WERI-Rb-1 (cell line): ENCODE measurements around the gene OR6N1.

ENCODE experiments used
- DNase-seq: peaks from one replicate; pipeline ENCODE4 v3.0.0-alpha.2; 2020
- H3K27ac ChIP-seq: fragments of 250-450 bp; sonication (Bioruptor Pico); 2 replicates; pipeline ENCODE4 v1.5.1; 2020; ENCODE audit warnings: mild to moderate bottlenecking, moderate library complexity
- H3K27me3 ChIP-seq: fragments of 250-450 bp; sonication (Bioruptor Pico); 2 replicates; pipeline ENCODE4 v1.5.1; 2021; ENCODE audit warnings: mild to moderate bottlenecking, low read depth, moderate library complexity; ENCODE audit not compliant: insufficient read depth, severe bottlenecking
- H3K36me3 ChIP-seq: fragments of 250-450 bp; sonication (Bioruptor Pico); 2 replicates; pipeline ENCODE4 v1.5.1; 2020; ENCODE audit warnings: mild to moderate bottlenecking, moderate library complexity
- H3K4me3 ChIP-seq: 2 replicates; pipeline ENCODE4 v1.5.1; 2011; ENCODE audit warnings: low read depth, mild to moderate bottlenecking, control low read depth, low read length
- H3K9me3 ChIP-seq: fragments of 250-450 bp; sonication (Bioruptor Pico); 2 replicates; pipeline ENCODE4 v1.5.1; 2021; ENCODE audit warnings: mild to moderate bottlenecking, moderate library complexity; ENCODE audit not compliant: severe bottlenecking
- TF ChIP-seq, protein P1 (sequence below): IDR thresholded peaks from 2 replicates; pipeline ENCODE4 v1.5.1; 2011; ENCODE audit warnings: low read depth, mild to moderate bottlenecking, control low read depth, inconsistent platforms, low read length

OR6N1 gene, protein sequence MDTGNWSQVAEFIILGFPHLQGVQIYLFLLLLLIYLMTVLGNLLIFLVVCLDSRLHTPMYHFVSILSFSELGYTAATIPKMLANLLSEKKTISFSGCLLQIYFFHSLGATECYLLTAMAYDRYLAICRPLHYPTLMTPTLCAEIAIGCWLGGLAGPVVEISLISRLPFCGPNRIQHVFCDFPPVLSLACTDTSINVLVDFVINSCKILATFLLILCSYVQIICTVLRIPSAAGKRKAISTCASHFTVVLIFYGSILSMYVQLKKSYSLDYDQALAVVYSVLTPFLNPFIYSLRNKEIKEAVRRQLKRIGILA

DNA sequence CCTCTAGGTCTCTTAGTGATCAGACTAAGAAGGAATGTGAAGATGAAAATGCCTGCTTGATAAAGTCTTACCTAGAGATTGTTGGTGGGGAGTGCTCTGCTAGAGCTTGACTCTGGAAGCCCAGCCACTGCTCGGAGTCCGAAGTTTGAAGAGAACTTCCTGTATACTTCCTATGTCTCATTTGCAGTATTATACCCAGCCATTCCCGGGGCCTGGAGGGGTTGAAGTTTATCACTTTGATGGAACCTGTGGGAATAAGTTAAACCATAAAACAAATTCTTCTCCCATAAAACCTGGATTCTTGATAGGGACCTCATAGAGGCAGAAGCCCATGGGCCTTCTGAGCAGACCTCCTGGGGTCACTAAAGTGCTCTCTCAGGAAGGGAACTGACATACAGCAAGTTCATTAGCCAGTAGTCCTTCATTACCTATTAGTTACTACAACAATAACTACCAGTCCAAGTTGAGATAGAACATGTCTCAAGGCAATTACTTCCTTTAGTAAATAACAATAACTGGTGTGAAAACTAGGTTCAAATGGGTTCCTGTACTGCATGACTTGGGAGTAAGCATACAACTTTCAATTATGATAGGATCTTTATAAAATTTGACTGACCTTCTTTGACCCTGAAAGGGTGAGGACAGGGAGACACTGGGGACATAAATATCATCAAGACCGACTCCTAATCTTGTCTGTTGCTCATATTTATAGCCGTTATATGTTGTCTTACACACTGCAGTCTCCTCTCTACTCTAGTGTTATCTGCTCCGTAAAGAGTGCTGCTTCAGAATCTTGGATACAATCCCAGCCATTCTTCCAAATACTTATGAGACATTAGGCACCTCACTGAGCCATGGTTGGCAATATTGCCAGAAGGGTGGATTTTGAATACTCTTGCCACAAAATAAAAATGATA lies at the start of gene OR6N1:
Gene OR6N1, minus strand, starts transcription at position 246 of the 917 bp plus-strand sequence. CDS start 5,513 bp downstream, outside the sequence.
- Histone ChIP-seq H3K4me3 (no peak within 1 kb of the TSS), H3K27ac (no peak within 1 kb of the TSS)

DNA sequence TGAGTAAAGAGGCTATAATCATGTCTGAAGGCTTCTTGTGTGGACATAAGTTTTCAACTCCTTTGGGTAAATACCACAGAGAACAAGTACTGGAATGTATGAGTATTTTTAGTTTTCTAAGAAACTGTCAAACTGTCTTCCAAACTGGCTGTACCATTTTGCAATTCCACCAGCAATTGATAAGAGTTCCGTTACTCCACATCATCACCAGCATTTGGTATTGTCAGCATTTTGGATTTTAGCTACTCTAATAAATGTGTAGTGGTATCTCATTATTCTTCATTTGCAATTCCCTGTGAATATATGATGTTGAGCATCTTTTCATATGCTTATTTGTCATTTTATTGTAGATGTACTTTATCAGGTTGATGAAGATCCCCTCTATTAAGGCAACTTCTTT lies 49.7 kb upstream of the OR6N1 start:
- no peaks in the 10 kb centered on the region for H3K9me3 ChIP-seq
- H3K36me3 ChIP-seq = no peaks in the 10 kb centered on the region
- TF ChIP-seq, protein P1, sequence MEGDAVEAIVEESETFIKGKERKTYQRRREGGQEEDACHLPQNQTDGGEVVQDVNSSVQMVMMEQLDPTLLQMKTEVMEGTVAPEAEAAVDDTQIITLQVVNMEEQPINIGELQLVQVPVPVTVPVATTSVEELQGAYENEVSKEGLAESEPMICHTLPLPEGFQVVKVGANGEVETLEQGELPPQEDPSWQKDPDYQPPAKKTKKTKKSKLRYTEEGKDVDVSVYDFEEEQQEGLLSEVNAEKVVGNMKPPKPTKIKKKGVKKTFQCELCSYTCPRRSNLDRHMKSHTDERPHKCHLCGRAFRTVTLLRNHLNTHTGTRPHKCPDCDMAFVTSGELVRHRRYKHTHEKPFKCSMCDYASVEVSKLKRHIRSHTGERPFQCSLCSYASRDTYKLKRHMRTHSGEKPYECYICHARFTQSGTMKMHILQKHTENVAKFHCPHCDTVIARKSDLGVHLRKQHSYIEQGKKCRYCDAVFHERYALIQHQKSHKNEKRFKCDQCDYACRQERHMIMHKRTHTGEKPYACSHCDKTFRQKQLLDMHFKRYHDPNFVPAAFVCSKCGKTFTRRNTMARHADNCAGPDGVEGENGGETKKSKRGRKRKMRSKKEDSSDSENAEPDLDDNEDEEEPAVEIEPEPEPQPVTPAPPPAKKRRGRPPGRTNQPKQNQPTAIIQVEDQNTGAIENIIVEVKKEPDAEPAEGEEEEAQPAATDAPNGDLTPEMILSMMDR = no peak
- no peak overlapping the region for H3K27ac ChIP-seq
- no peak overlapping the region for H3K4me3 ChIP-seq
- H3K27me3 ChIP-seq = peaks cover 37% of the 10 kb centered on the region
- DNase-seq = no peak

More for the DNA sequence above, at the start of gene OR6N1:
- no peak for DNase-seq
- TF ChIP-seq, protein P1 = no peak
- H3K27me3 ChIP-seq = peaks cover 85% of the 10 kb centered on the region
- no peaks in the 10 kb centered on the region for H3K36me3 ChIP-seq
- no peaks in the 10 kb centered on the region for H3K9me3 ChIP-seq

DNA sequence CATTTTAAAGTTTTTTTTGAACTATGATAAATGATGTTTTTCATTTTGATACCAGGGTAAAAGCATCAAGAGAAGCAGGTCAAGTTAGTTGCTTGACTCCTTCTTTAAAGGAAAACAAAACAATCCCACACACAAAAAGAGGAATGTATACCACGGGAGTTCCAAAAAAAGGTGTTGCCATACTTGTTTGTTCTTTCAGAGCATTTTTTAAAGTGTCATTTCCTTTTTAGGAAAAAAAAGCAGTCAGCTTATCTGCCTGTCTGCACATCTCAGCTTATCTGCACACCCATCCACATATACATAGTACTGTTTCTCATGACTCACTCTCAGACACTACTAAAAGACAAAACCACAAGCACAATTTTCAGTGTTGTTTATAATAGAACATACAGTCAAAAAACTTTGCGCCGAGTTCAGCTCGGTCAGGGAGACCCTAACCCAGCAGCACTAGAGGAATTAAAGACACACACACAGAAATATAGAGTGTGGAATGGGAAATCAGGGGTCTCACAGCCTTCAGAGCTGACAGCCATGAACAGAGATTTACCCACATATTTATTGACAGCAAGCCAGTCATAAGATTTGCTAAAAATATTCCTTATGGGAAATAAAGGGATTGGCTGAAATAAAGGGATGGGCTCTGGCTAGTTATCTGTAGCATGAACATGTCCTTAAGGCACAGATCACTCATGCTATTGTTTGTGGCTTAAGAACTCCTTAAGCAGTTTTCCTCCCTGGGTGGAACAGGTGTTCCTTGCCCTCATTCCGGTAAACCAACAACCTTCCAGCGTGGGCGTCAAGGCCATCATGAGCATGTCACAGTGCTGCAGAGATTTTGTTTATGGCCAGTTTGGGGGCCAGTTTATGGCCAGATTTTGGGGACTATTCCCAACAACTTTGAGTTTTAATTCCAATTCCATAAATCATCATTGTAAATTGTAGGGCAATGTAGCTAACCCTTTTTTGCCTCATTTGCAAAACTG lies 47.8 kb upstream of the OR6N1 start:
- peaks cover 44% of the 10 kb centered on the region for H3K27me3 ChIP-seq
- TF ChIP-seq, protein P1 = no peak
- no peak overlapping the region for H3K4me3 ChIP-seq
- no peaks in the 10 kb centered on the region for H3K36me3 ChIP-seq
- no peaks in the 10 kb centered on the region for H3K9me3 ChIP-seq
- DNase-seq = no peak
- H3K27ac ChIP-seq = no peak overlapping the region

DNA sequence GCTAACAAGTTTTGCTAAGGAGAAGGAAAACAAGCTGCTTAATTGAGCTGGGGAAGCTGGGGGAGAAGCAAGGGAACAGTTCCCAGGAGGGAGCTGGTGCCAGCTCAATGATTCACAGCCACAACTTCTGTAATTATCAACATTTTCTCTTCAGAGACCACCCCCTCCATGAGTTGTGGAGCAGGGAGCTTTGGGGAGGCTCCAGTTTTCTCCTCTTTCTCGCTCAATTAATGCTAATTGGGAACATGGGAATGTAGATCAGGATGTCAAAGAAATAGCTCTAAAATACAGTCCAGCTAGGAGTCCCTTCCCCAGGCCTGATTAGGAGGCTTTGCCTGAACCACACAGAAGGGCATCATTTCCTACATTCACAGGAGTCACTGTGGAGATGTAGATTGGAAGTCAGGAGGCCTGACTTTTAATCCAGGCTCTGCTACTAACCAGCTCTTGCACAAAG lies 47.0 kb upstream of the OR6N1 start:
- Histone ChIP-seq H3K36me3 (no peaks in the 10 kb centered on the region), H3K4me3 (no peak overlapping the region), H3K27ac (no peak overlapping the region), H3K27me3 (peaks cover 42% of the 10 kb centered on the region), H3K9me3 (no peaks in the 10 kb centered on the region)
- DNase-seq = no peak
- TF ChIP-seq, protein P1 = no peak

DNA sequence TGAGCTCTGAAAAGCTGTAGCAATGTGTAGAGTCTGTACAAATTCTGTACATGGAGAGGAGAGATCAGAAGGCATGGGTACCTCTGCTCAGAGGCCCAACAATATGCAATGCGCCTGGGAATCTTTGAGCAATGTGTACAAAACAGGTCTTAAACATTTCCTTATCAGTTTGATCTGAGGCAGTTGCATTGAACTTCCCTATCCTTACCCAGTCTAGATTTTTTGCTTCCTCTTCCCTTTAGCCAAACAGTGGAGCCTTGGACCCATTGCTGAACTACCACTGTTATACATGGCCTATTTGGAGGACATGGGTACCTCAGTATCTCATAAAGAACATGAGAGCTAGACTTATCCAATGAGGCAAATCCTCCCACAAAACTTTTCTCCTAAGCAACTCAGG lies 46.6 kb upstream of the OR6N1 start:
- no peak overlapping the region for H3K4me3 ChIP-seq
- H3K9me3 ChIP-seq = no peaks in the 10 kb centered on the region
- H3K27ac ChIP-seq = no peak overlapping the region
- no peak for DNase-seq
- TF ChIP-seq, protein P1 = no peak
- peaks cover 41% of the 10 kb centered on the region for H3K27me3 ChIP-seq
- H3K36me3 ChIP-seq = no peaks in the 10 kb centered on the region
